Panc1 (cell line): ENCODE results near the gene ATP7B. TPM values are rescaled to one million over a fixed set of nuclear protein-coding genes. Genes with fewer than 3 reads are reported as not detected.
A peak's percentile ranks its signal among the peaks of the same experiment; 100 is the strongest.

ENCODE experiments used
- ATAC-seq: fragments of 200-7000 bp; cut with Tn5 transposase; 2 replicates; pipeline ENCODE4 v1.9.1; 2020; ENCODE audit warnings: mild to moderate bottlenecking, moderate library complexity
- BruUV-seq: library from RNA; stranded (reverse); fragments of 400-500 nt; replicated peaks from 2 replicates; lab custom pipeline; 2021; lab: Mats Ljungman, UMichigan
- CTCF ChIA-PET: fragments of 300-600 bp; sonication (Branson Sonifier 250); formaldehyde crosslinking; loops from one replicate; lab custom pipeline; 2022; ENCODE audit warnings: antibody characterized with exemption; lab: Charles Lee
- POLR2A ChIA-PET: fragments of 300-600 bp; sonication (Branson Sonifier 250); formaldehyde crosslinking; loops from one replicate; lab custom pipeline; 2022; ENCODE audit warnings: antibody characterized with exemption; lab: Charles Lee
- DNase-seq: peaks from one replicate; pipeline ENCODE4 v3.0.0-alpha.2; 2010; ENCODE audit warnings: low read depth, low spot score
- H3K27ac ChIP-seq: 2 replicates; pipeline ENCODE4 v1.5.1; 2011; ENCODE audit warnings: mild to moderate bottlenecking, low read length, inconsistent platforms
- H3K27me3 ChIP-seq: fragments of 200-500 bp; sonication (Bioruptor generic); 2 replicates; pipeline ENCODE4 v1.6.0; 2014; ENCODE audit warnings: low read length, inconsistent platforms; ENCODE audit not compliant: control insufficient read depth, insufficient read depth
- H3K36me3 ChIP-seq: fragments of 200-500 bp; sonication (Bioruptor generic); 2 replicates; pipeline ENCODE4 v1.5.1; 2014; ENCODE audit warnings: inconsistent platforms, mild to moderate bottlenecking, low read length, moderate library complexity; ENCODE audit not compliant: control insufficient read depth, insufficient read depth
- H3K4me1 ChIP-seq: 2 replicates; pipeline ENCODE4 v1.5.1; 2011; ENCODE audit warnings: inconsistent platforms, mild to moderate bottlenecking, low read length, moderate library complexity; ENCODE audit not compliant: control insufficient read depth, insufficient read depth
- H3K4me3 ChIP-seq, 2 experiments: 2 replicates each; pipeline ENCODE4 v1.5.1; 2011 to 2012; ENCODE audit warnings: low read depth in 2 of 2, low read length in 2 of 2, mild to moderate bottlenecking in 2 of 2, inconsistent platforms in 1 of 2, moderate library complexity in 1 of 2
- H3K9me3 ChIP-seq: fragments of 200-500 bp; sonication (Bioruptor generic); 2 replicates; pipeline ENCODE4 v1.5.1; 2014; ENCODE audit warnings: low read depth, mild to moderate bottlenecking, inconsistent platforms, low read length, moderate library complexity; ENCODE audit not compliant: control insufficient read depth, insufficient read depth
- POLR2AphosphoS5 ChIP-seq: IDR thresholded peaks from 2 replicates; pipeline ENCODE4 v1.6.1; 2012; ENCODE audit warnings: mild to moderate bottlenecking, low read depth, low read length, moderate library complexity
- SIN3A ChIP-seq: IDR thresholded peaks from 2 replicates; pipeline ENCODE4 v1.6.1; 2012; ENCODE audit warnings: low read depth, mild to moderate bottlenecking, low read length, moderate library complexity, borderline replicate concordance; ENCODE audit not compliant: insufficient read depth
- TCF7L2 ChIP-seq: IDR thresholded peaks from 2 replicates; pipeline ENCODE4 v1.6.1; 2011; ENCODE audit warnings: mild to moderate bottlenecking, low read depth, low read length, inconsistent platforms
- in situ Hi-C: cut with HindIII; loops from 2 replicates; pipeline ENCODE4 v1.10.0; 2016; ENCODE audit warnings: low sequenced_read_pairs, low pct_unique_long_range_greater_than_20kb
- intact Hi-C: fragments of 100-400 bp; cut with micrococcal nuclease; formaldehyde crosslinking; loops from one replicate; pipeline ENCODE4 v1.10.0; 2022; ENCODE audit not compliant: unreplicated experiment
- total RNA-seq: library from RNA; stranded (reverse); gene quantifications from one replicate; pipeline ENCODE4 v1.2.1, GENCODE V29; 2021; ENCODE audit not compliant: unreplicated experiment
- TF ChIP-seq, protein P1 (sequence below), 2 experiments: IDR thresholded peaks; 2 replicates each; pipeline ENCODE4 v1.6.1; 2011 to 2012; ENCODE audit warnings: low read depth in 2 of 2, control low read depth in 1 of 2, low read length in 1 of 2, mild to moderate bottlenecking in 1 of 2, moderate library complexity in 1 of 2; ENCODE audit not compliant: insufficient read depth in 1 of 2
- TF ChIP-seq, protein P2 (sequence below): fragments of 450-650 bp; IDR thresholded peaks from 2 replicates; pipeline ENCODE4 v1.5.1; 2017; ENCODE audit warnings: mild to moderate bottlenecking

ATP7B gene
- total RNA-seq, 1 experiment from 2014 or later, result 19.6 TPM

DNA sequence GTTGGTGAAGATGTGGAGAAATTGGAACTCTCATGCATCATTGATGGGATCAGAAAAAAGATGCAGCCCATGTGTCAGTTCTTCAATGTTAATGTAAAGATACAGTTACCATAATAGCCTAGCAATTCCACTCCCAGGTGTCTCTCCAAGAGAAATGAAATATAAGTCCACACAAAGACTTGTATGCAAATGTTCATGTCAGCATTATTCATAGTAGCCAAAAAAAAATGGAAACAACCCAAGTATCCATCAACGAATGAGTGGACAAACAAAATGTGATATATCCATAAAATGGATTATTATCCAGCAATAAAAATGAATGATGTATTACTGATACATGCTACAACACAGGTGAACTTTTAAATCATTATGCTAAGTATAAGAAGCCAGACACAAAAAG is 110.8 kb downstream of the ATP7B start:
- no peak overlapping the region for H3K4me3 ChIP-seq
- DNase-seq (no peak), ATAC-seq (no peak)
- H3K36me3 ChIP-seq, result no peaks in the 10 kb centered on the region
- no peaks in the 10 kb centered on the region for H3K9me3 ChIP-seq
- no peaks in the 10 kb centered on the region for H3K27me3 ChIP-seq
- intact Hi-C loops, result loop anchor here (10.0 kb wide), 1 partner anchor 94 kb away; no protein-coding TSS in a partner anchor
- H3K4me1 ChIP-seq, result no peaks in the 10 kb centered on the region; the same call in 1 of the 2 replicates
- no peak for TF ChIP-seq SIN3A
- TF ChIP-seq, protein P1, sequence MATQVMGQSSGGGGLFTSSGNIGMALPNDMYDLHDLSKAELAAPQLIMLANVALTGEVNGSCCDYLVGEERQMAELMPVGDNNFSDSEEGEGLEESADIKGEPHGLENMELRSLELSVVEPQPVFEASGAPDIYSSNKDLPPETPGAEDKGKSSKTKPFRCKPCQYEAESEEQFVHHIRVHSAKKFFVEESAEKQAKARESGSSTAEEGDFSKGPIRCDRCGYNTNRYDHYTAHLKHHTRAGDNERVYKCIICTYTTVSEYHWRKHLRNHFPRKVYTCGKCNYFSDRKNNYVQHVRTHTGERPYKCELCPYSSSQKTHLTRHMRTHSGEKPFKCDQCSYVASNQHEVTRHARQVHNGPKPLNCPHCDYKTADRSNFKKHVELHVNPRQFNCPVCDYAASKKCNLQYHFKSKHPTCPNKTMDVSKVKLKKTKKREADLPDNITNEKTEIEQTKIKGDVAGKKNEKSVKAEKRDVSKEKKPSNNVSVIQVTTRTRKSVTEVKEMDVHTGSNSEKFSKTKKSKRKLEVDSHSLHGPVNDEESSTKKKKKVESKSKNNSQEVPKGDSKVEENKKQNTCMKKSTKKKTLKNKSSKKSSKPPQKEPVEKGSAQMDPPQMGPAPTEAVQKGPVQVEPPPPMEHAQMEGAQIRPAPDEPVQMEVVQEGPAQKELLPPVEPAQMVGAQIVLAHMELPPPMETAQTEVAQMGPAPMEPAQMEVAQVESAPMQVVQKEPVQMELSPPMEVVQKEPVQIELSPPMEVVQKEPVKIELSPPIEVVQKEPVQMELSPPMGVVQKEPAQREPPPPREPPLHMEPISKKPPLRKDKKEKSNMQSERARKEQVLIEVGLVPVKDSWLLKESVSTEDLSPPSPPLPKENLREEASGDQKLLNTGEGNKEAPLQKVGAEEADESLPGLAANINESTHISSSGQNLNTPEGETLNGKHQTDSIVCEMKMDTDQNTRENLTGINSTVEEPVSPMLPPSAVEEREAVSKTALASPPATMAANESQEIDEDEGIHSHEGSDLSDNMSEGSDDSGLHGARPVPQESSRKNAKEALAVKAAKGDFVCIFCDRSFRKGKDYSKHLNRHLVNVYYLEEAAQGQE (IDR thresholded peaks at IDR 0.05; ENCODE audit: insufficient read depth in 1 of 2, low read depth in 2 of 2, low read length in 1 of 2), result no peak
- TF ChIP-seq, protein P2, sequence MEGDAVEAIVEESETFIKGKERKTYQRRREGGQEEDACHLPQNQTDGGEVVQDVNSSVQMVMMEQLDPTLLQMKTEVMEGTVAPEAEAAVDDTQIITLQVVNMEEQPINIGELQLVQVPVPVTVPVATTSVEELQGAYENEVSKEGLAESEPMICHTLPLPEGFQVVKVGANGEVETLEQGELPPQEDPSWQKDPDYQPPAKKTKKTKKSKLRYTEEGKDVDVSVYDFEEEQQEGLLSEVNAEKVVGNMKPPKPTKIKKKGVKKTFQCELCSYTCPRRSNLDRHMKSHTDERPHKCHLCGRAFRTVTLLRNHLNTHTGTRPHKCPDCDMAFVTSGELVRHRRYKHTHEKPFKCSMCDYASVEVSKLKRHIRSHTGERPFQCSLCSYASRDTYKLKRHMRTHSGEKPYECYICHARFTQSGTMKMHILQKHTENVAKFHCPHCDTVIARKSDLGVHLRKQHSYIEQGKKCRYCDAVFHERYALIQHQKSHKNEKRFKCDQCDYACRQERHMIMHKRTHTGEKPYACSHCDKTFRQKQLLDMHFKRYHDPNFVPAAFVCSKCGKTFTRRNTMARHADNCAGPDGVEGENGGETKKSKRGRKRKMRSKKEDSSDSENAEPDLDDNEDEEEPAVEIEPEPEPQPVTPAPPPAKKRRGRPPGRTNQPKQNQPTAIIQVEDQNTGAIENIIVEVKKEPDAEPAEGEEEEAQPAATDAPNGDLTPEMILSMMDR, result no peak
- no peak for TF ChIP-seq TCF7L2
- no peak for TF ChIP-seq POLR2AphosphoS5
- H3K27ac ChIP-seq, result no peak overlapping the region
- in situ Hi-C loops, result no loop called here
- POLR2A ChIA-PET, result no interaction called here
- CTCF ChIA-PET, result no interaction called here
- no TSS peak for BruUV-seq

DNA sequence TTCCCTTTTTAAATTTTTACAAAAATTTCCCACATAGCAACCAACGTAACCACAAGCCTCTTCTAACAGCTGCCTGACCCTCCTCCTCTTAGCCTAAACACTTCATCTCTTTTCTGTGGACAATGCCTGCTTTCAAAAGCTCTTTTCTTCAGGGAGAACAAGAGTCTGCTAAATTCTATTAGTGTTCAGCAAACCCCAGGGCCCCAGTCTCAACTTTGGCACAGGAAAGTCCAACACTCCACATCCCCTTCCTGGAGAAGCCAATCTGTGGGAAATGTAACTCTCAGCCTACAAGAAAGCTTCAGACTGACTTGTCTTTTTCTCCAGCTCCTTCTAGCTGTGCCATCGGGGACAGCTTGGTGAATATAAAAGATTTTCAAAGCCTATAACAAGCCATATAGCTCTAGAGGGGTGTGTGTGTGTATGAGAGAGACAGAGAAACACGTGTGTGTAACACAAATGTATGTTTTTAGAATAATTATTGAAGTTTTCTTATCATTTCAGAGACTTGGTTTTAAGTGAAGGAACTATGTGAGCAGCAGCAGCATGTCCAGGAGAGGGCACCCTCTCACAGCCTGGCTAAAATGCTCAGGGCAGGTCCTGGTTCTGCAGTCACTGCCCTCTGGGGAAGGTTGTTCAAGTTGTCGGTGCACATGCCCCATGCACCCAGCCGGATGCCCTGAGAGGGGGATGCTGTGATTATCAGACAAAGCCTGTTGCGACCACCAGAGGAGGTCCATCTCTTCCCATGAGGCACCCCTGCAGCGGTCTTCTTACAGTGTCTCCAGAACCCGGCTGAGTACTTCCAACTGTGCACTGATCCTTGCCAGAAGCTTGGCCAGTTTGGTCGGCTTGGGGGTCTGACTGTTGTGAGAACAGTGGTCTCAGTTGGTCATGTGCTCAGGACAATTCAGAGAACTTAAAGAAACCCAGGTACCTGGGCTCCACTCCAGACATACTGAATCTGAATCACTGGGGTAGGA is 115.1 kb downstream of the ATP7B start:
- TF ChIP-seq, protein P2, result peak; percentile 86
- TF ChIP-seq TCF7L2, result no peak
- DNase-seq, result peak; percentile 17
- in situ Hi-C loops (no loop called here), intact Hi-C loops (loop anchor here (2.0 kb wide), 1 partner anchor 231 kb away; no protein-coding TSS in a partner anchor)
- H3K4me1 ChIP-seq, result no peaks in the 10 kb centered on the region; the same call in 1 of the 2 replicates
- no peaks in the 10 kb centered on the region for H3K9me3 ChIP-seq
- H3K27ac ChIP-seq, result no peak overlapping the region
- BruUV-seq, result no TSS peak
- H3K4me3 ChIP-seq, result no peak overlapping the region
- CTCF ChIA-PET, result interaction anchor here (0.8 kb wide), 2 partner anchors 232 to 233 kb away, joined by 3 to 4 read pairs; partner anchors contain the start of gene NEK5
- no peaks in the 10 kb centered on the region for H3K27me3 ChIP-seq
- ATAC-seq, result peak; percentile 89
- POLR2A ChIA-PET, result interaction anchor here (0.6 kb wide), 1 partner anchor 16 kb away, joined by 4 read pairs; no protein-coding TSS in a partner anchor
- H3K36me3 ChIP-seq, result no peaks in the 10 kb centered on the region
